GM21515 (cell line): Measurements from ENCODE around the gene CTTN.
A peak's percentile ranks its signal among the peaks of the same experiment; 100 is the strongest.
"Not testable (repeated sequence)": the region's sequence is repeated elsewhere in the genome, so short reads cannot be mapped to it uniquely, and the experiment has no call there.

Source experiments
- ATAC-seq: cut with Tn5 transposase; IDR thresholded peaks from one replicate; pipeline ENCODE4 v1.9.1; 2021; ENCODE audit not compliant: unreplicated experiment

Gene CTTN

DNA sequence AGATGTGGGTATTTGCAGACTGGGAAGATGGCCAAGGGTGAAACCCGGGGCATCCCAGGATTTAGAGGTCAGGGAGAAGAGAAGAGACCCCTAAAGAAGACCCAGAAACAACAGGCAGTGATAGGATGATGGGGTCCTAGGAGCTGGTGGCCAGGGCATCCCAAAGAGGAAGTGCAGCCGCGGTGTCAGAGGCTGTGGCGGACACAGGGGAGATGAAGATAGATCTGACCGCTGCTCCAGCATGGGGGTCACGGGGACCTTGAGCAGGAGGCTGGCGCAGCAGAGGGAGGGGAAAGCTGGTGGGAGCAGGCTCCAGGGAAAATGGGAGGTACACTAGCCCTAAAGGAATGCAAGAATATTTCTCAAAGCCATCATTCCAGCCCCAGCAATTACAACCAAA is 47.3 kb downstream of the CTTN start:
- no peak for ATAC-seq

- no peak for ATAC-seq
Measured at GRCh38 chr11:70448983-70449567, 50.7 kb downstream of the CTTN start.

DNA sequence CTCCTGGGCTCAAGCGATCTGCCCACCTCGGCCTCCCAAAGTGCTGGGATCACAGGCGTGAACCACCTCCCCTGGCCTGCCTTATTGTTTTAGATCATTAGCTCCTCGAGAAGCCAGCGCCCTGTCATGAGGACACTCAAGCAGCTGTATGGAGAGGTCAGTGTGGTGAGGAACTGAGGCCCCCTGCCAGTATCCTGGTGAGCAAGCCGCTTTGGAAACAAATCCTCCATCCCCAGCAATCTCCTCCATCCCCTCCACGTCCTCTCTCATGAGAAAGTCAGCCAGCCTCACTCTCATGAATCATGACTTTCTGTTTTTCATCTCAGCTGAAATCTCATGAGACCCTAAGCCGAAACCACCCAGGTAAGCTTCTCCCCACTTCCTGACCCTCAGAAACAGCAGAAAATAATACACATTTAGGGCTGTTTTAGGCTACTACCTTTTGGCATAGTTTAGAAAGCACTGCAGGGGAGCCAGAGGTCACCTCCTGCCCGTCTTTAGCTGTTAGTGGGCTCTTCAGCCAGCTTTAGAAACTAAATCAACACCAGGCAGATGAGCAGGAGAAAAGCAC is 56.0 kb downstream of the CTTN start:
- no peak for ATAC-seq

- not testable (repeated sequence) for ATAC-seq
Measured at GRCh38 chr11:70454811-70455210, 56.5 kb downstream of the CTTN start.

DNA sequence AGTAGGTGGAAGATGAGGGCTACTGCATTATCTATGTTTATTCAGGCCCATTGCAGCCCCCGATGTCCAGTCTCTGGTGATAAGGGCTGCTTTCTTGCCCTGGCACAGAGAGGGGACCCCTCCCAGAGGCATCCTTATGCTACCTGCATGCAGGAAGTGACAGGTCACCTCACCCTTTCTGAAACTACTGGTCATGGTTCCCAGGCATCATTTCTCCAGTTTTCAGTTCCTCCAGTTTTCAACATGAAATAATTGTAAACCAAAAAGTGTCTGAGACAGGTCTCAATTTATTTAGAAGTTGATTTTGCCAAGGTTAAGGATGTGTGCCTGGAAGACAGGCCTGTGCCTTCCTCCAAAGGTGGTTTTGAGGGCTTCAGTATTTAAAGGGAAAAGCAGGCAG is 57.0 kb downstream of the CTTN start:
- ATAC-seq, result no peak

GRCh38 chr11:70456921-70457532 is 58.7 kb downstream of the CTTN start:
- no peak for ATAC-seq

DNA sequence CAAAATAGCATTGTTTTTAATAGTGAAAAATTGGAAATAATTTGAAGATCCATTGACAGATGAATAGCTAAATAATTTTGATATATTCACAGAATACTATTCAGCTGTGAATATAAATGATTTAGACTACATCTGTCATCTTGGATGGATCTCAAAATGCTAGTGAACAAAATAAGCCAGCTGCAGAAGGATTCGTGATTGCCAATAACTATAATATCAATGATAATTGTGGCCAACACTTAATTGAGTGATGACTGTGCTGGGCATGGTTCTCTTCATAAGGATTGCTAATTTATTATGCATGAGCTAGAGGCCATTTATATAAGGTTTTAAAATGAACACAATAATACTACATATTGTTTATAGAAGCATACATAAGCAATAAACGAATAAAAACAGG is 60.4 kb downstream of the CTTN start:
- ATAC-seq, result no peak

- ATAC-seq, result no peak
Measured at GRCh38 chr11:70460111-70460510, 61.8 kb downstream of the CTTN start.

GRCh38 chr11:70460964-70461363 is 62.6 kb downstream of the CTTN start:
- ATAC-seq, result no peak

GRCh38 chr11:70462818-70463477 is 64.6 kb downstream of the CTTN start:
- no peak for ATAC-seq

DNA sequence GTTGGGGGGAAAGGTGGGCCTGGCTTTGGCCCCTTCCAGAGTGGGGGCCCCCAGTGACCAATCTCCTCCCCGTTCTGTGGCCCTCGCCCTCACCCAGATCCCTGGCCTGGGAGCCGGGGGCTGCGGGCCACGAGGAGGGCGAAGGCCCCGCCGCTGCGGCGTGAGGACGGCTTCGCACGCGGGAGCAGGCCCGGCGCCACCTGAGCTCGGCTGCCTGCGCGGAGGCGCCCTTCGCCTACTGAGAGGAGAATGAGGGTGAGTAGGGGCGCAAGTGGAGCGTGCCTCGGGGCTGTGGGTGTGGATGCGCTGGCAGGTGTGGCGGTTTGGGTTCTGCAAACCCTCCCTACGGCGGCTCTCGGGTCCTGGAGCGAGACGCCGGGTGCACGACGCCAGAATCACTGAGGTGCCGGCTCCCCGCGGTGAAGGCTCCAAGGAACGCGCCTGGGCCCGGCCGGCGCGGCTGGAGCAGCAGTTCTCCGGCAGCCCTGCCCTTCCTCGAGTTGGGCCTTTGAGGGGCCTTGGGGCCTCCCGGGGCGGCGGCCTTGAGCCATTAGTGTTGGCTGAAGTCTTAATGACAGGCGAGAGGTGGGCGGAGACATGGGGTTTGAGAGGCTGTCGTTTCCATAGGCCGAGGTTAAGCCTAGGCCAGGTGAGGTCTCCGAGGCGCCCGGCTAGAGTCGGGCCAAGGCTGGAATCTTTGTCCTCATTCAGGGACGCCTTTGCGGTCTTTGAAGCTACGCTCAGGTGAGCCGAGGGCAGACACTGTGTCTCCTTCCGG is 65.3 kb downstream of the CTTN start:
- ATAC-seq, result no peak

GRCh38 chr11:70464509-70465361 is 66.4 kb downstream of the CTTN start:
- no peak for ATAC-seq

GRCh38 chr11:70466154-70466553 is 67.8 kb downstream of the CTTN start:
- ATAC-seq, result no peak

DNA sequence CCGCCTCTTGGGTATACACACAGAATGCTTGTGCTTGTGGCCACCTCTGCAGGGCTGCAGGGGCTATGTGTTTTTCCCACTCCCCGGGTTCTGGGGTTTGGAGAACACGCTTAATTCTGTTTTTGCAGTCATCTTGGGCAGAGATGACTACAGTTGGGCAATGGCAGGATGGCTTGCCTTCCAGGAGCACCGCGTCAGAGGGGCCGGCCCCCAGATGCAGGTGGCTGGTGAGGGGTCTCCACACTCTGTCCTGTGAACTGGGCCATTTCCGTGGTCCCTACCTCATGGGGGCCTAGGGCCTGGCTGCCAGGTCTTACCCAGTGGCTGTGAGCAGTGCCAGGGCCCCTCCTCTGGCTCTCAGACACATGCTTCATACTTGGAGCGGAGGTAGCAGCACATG is 68.3 kb downstream of the CTTN start:
- ATAC-seq, result no peak

DNA sequence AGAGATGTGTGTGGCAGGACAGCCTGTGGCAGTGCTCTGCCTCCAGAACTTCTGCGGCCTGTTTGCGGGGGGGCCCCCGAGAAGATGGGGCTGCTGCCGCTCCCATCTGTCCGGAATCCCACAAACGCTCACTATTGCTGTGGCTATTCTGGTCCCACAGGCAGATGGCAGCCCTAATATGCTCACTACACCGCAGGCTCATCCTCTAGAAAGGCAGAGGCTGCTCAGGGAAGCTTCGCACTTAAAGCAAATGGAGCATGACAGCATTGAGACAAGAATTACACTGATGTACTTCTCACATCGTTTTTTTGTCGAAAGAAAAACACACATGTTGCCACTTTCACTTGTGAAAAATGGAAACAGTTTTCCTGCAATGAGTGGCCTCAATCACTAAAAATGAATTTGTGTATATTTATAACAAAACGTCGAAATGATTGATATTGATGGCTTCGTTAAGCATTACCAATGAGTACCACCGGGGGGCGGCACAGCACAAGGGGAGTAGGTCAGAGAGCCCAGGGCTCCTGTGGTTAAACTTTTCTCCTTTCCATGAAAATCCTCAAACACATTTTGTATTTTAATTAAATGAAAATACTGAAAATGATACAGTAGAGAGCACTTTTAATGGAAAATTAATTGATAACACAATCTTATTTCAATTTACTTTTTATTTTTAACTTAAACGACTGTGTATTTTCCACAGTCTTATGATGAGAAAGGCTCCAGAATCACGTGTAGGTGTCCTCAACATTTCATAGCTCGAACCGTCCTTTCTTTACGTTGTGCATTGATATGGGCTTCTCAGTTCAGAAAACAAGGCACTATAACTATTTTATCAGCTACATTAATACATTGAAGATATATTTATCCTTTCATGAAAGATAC is 69.1 kb downstream of the CTTN start:
- no peak for ATAC-seq

GRCh38 chr11:70468256-70469195 is 70.2 kb downstream of the CTTN start:
- ATAC-seq, result no peak

- peak; percentile 49 for ATAC-seq
Measured at GRCh38 chr11:70470127-70470526, 71.8 kb downstream of the CTTN start.

DNA sequence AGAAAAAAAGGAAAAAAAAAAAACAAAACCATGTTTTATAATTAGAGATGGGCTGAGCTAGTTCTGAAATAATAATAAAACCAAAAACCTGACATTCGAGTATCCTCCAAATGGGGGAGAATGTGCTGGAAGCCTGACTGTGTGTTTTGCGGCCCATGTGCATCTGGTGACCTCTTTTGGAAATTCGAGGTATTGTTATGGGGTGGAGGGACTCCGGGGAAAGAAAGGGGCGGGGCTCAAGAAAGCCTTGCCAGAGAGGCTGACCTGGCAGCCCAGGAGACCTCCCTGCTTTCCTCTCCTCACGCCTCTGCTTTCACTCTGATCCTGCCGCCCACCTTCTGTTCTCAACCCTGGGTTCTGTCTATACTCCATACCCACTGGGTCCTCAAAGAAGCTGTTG is 72.9 kb downstream of the CTTN start:
- ATAC-seq, result peak; percentile 48

DNA sequence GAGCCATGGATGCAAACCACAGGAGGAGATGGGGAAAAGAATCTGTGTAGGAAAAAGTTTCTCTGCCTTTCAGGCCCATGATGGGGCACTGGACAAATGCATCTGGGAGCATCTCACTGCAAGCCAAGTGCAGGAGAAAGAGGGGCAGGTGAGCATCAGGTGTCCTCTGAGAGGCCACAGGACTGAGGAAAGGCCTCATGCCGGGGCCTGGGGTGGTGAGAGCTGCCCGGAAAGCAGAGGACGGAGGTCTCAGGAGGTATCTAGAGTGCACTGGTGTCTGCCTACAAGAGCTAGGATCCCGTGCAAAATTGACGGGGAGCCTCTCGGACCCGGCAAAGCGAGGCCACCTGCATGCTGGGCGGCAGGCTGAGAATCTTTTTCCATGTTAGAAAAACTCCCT is 73.9 kb downstream of the CTTN start:
- no peak for ATAC-seq
